EL (cell line): ENCODE results near the gene B4GALT6.

Experiments
- DNase-seq: peaks from one replicate; pipeline ENCODE4 v3.0.0-alpha.2; 2016

B4GALT6 gene

DNA sequence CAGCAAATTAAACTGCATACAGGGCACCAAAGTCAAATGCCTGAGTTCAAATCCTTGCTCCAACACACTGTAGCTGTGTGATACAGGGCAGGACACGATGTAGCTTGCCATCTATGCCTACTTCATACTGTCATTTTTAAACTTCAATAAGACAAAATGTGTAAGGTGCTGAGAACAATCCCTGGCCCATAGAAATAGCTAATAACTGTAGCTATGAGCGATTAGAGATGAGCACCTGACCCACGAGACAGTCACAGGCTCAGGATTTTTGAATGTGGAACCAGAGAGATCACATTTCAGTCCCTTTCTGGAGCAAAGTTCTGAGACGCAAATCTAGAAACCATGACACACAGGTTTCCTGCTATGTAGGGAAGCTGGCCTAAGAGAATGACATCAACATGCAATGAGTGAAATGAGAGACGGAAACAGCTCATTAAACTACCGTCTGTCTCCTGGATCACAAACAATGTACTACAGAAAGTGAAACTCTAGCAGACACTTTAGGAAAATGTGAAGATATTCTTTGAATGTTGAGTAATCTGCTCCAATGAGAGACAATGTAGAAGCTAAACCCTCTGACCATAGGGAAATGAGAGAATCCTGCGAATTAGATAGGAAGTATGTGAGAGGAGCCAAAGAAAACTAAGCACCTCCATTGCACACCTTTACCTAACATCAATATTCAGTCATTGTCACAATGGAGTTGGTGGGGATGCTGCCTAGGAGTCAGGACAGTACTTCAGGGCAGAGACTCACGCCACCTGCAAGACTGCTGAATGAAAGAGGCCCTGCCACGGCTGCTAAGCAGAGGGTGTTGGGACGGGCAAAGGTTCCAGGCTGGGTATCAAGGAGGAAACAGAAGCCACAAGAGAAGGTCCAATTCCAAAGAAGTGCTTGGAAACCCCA, 25.5 kb downstream of the B4GALT6 start:
- no peak for DNase-seq

DNA sequence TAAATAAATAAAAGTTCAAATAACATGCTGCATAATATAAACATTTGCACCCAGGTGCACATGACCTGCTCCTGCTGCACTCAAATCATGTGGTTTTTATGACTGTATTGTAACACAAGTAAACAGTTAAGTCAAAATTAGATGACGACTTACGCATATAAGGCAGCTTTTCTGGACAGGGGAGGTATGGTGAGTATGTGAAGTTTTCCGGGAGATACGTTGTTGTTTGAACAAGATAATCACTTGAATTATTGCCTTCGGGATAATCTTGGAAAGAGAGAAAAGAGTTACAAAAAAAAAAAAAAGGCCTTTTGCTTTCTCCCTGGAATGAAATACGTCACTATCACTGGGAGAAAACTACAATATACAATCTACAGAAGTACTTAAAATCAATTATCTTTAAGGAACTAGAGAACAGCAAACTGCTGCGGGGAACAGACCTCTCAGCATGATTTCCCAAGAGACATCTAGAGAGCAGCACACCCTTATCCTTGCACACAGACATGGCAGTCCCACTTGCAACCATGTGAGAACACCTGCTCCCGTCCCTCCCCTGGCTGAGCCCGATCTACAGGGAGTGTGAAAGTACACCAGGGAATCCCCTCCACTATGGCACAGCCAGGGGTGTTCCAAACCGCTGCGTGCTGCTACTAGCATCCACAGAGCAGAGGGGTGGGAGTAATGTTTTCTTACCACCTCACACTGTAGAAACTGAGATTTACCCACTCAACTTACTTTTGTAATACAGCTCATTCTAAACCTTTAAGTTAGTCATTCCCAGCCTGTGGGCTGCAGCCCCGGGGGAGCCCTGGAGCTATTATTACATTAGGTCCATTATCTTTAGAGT, 26.3 kb downstream of the B4GALT6 start:
- DNase-seq, result no peak

DNA sequence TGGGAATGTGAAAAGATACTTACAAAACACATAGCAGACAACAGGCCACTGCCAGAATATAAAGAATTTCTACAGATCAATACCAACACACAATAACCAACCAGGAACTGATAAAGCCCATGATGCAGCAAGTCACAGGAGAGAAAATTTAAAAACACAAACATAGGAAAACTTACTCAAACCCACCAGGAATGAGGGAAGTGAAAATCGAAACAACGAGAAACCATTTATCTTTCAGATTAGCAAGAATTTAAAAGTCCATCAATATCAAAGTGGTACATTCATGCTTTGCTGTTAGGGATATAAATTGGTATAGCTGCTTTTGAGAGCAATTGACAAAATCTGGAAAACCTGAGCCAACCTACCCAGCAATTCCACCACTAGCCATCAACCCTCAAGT, 27.6 kb downstream of the B4GALT6 start:
- no peak for DNase-seq

DNA sequence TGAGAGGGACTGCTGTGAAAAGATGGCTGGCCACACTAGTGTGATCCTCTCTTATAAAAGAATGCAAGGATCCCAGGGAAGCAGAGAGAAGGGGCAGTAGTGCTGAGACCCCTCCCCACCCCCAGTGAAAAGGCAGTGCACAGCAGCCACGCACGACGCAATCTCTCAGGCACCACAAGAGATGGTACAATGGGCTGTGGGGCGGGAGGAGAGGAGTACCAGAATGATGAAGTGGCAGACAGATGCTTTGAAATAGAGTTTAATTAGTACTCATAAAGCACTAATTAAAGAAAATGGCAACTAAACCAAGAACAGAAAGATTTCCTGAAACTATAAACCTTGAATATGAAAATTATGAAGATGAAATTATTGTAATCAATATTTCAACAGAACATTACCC, 29.0 kb downstream of the B4GALT6 start:
- DNase-seq, result no peak

DNA sequence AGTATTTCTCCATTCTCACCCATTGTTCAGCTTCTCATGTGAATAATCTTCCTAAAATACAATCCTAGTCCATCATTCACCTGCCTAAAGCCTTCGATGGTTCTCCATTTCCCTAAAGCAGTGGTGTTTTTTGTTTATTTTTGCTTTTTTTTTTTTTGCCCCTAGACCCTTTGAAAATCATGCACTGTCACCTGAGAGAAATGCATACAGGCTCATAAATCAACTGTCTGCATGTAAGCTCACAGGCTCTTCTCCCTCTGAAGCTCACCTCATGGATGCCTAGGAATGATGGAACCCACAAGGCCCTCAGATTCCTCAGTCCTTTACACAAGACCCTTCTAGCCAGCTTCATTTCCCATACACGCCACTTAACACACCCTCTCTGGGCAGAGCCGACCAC, 31.5 kb downstream of the B4GALT6 start:
- no peak for DNase-seq

DNA sequence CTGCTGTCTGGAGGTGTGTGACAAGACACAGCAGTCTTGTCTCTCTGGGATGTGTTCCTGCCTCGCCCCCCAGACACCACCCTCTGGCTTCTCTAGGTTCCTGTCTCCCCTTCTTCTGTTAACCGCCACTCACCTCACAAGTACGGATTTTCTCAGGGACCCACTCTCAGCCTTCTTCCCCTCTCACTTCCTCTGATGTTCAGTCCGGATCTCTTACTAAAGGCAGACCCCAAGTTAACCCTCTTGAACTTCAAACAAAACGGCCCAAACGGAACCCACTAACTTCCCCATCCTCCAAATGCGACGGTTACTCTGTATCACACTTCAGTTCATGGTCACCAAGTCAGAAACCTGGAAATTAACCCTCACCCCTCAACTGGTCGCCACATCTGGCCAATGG, 32.0 kb downstream of the B4GALT6 start:
- no peak for DNase-seq

DNA sequence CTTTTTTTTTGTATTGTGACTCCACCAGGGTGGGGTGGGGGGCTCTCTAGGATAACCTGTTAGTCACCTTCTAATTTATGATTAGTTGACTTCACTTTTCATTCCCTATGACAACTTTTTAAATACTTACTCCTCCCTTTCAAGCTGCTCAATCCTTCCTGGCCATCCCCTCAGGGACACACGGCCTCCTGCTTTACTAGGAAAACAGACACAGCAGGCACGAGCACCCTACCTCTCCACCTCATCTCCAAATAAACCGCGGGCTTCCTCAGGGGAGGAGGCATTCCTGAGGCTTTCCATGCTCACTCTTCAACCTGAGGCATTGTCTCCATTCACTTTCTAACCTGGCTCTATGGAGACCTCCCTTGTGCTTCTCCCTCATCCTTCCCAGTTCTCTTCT, 33.0 kb downstream of the B4GALT6 start:
- no peak for DNase-seq

DNA sequence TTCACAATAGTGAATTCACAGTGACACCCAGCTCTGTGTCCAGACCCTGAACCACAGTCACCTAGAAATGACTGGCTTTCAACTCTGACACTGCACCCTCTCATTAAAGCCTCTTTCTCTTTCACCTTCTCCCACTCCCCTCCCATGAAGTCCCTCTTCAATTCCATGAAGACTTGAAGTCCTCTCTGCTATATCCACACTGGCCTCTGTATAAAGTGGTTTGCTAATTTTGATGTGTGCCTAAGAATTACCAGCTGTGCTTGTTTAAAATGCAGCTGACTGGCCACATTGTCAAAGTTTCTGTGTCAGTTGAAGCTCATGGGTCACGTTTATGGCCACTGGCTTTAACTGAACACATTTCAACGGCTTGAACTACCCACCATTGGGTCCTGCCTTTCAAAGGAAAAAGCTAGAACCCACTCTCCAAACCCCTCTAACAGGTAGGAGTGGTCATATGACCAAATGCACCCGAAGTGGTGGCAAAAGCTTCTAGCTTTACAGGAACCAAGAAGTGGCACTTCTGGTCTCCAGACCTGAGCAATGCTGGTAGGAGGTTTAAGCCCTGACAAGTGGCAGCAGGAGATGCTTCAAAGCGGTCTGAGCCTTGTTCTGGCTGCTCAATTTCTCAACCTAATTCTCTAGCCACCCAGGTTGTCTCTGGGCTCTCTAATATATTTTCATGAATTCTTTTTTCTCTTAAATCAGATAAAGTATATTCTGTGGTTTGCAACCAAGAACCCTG, 34.2 kb downstream of the B4GALT6 start:
- no peak for DNase-seq

DNA sequence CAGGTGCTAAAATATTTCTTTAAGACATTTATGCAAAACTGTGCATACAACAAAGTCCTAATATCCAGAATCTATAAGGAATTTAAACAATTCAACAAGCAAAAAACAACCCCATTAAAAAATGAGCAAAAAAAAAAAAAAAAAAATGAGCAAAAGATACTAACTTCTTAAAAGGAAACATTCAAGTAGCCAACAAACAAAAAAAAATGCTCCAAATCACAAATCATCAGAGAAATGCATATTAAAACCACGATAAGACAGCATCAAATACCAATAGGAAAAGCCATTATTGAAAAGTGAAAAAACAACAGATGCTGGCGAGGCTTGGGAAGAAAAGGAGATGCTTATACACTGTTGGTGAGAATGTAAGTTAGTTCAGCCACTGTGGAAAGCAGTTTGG, 34.9 kb downstream of the B4GALT6 start:
- DNase-seq, result no peak

DNA sequence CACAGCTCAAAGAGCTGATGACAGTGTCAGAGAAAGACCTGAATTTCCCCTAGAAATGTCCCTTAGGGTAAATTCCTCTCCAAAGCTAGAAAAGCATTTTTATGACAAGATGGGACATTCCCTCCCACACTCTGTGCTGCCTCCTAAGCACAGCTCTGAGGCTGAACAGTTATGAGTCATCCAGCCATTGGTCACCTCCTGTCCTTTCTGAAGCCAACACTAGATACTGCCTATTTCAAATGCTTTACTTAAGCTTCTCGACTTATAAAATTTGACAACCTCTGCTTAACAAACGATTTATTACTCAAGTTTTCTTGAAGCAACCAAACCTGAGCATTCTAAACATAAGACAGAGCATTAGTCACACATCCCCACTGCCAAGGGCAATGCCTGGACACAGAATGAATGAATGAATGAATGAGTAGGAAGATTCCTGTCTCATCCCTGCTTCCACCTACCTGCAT, 35.4 kb downstream of the B4GALT6 start:
- DNase-seq, result no peak

DNA sequence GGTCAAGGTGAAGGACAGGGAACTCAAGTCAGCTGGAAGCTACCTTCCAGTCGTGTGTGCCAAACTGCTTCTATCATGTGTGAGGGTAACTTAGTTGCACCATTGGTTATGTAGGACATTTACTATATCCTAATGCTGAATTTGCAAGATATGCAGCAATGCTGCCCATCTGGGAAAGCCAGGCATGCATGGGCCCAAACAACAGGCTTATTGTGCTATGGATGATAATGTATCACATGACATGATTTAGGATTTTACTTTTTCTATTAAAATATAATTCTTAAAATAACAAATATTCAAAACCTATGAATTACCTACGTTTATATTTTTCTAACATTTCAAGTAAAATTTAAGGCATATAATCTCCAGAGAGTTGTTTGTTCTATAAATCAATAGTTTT, 35.9 kb downstream of the B4GALT6 start:
- DNase-seq, result no peak

DNA sequence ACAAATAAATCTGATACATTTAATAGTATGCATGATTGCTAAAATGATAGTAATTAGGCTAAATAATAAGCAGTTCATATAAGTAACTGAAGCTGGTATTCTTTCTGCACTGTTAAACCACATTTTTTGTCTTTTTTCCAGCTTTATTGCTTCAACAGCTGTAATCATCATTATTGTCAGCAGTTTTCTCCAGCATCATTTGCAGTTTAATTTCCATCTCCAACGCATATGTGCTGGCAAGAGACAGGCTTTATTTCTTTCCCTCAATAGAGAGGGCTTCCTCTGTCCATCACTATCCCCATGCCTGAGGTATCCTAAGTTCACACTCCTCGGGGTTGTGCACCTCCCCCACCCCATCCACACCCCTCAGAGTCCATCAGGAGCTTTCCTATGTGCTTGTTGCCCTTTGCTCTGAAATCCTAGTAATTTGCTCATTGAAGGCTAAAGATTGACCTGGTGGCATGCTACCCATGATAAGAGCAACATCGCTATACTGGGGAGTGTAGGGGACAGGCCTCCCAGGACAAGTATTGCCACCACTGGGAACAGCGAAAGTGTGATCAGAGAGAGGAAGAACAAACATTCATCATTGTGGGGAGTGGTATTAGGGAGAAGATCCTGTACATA, 37.1 kb downstream of the B4GALT6 start:
- DNase-seq, result no peak

DNA sequence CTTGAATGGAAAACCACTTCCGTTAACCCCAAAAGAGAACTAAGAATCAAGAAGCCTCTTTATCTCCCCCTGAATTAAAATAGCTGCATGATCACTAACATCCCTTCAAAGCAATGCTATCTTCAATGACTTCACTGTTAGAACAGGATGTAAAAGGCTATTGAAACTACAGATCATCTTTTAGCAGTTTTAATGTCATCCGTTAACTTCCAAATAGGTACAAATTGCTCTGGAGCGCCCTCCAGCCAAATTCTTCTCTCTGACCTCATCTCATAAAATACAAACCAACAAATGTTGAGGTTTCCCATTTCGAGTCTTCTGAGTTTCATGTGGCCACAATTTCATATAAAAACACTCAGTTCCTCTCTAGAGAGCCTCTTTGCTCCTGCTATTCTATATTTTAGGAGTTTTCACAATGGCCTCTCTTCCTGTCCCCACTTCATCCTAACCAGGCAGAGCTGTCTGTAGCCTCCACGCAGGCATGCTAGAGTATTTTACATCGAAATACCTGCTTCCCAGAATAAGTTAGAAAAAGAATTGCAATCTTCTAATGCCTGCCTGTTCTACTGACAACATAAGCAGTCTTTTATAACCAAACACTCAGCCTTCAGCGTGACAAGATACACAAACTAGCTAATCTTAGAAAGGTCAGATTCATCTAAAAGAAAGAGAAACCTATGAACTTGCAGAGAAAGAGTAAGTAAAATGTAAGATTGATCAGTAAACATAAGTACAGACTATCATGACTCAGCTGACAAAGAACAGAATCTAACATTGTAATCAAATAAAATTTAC, 37.9 kb downstream of the B4GALT6 start:
- DNase-seq, result no peak

DNA sequence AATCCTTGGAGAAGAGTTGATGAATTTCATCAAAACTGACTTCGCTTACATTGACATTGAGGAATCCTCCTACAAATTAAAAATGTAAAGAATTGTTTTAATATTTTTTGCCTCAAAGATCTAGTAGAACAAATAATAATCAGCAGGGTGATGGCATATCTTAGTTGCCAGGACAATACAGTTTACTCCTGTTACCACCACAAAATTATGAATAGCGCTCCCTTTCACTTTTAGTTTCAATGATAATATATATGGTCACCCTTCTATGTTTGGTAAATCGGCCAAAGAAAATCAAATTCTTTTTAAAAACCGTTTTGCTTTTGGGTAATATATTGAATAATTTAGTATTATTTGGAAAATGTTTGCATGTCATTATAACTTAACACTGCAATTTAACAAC, 39.0 kb downstream of the B4GALT6 start:
- no peak for DNase-seq

DNA sequence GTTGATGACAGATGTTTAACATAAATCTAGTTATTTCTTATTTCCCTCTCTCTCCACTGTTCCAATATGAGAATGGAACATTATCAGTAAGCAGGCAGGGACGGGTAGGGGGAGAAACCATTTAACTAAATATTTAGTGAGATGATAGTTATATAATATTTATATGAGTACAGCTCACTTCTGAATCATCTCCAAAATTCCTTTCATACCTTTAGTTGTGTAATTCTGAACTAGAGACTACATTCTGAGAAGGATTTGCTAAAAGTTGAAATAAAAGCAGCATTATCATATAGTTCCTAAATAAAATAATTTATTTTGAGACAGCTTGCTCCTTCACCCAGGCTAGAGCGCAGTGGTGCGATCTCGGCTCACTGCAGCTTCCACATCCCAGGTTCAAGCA, 41.4 kb downstream of the B4GALT6 start:
- no peak for DNase-seq

DNA sequence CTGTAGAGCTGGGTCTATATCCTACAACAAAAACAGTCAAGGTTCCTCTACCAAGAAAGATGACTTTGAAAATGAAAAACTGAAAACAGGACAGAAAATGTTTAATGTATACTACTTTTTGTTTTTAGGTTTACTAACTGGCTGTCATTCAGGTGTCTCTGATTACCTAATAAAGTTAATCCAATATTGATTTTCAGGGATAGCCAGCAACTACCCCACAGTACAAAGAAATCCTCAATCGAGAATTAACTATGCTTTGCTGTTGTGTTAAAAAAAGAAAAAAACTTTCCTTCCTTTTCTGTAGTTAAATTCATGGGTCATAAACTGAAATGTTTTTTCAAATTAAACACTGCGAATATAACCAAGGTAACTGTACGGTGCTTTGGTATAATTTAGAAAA, 46.9 kb downstream of the B4GALT6 start:
- no peak for DNase-seq

DNA sequence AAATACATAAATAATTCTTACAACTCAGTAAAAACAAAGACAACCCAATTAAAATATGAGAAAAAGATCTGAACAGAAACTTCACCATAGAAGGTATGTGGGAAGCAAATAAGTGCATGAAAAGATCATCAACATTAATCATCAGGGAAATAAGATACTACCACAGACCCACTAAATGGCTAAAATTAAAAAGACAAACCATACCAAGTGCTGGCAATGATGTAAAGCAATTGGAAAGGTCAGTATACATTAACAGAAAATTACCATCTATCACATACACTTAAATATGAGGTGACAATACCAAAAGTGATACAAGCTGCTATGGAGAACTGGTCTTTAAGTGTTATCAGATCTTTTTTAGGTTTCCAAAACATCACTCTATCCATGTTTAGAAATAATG, 48.0 kb downstream of the B4GALT6 start:
- no peak for DNase-seq

DNA sequence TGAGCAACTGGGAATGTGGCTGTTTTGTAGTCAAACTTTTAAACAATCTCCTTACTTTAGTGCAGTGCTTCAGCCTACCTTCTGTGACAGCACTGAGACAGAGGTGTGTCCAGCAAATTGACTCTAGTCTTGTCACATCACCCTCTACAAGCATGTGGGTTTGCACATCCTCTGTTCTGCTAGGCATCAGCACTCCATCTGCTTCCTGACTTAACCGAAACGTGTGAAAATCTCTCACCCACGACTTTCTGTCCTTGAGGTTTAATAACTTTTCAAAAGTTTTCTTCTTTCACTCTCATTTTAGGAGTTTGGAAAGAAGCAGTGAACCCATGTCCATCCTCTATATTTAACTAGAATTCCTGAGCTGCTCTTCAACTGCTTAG, 50.1 kb downstream of the B4GALT6 start:
- no peak for DNase-seq

DNA sequence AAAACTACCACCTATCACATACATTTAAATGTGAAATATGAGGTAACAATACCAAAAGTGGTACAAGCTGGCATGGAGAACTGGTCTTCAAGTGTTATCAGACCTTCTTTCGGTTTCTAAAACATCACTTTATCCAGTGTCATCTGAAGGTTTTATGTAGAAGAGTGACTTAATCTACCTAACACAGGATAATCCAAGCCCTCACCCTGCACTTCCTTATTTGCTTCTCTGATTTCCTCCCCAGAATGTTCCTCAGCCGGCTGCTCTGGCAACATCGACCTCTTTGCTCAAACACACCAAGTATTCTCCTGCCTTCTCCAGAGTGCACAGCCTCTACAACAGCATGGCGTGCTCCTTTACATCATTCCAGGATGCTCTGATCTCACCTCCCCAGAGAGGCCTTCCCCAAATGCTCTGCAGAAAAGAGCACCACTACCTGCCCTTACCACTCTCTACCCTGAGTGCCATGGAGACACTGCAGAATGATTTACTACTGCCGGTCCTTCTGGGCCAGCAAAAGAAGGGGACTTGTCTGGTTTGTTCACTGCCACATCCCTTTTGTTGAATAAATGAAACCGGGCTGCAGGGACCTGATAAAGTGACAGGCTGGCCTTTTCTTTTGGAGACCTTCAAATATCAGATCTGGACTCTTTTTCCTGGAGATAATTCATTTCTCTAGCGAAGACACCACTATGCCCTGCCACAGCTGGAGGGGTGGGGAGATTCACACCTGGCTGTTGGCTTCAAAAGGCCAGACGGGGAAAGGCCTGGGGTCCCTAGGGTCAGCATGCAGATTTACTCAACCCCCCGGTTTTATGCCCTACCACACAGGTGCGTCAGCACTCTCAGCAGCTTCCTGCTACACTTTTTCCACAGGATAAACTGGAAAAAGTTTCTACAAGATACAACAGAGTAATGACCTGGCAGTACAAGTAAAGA, 50.7 kb downstream of the B4GALT6 start:
- DNase-seq, result no peak

DNA sequence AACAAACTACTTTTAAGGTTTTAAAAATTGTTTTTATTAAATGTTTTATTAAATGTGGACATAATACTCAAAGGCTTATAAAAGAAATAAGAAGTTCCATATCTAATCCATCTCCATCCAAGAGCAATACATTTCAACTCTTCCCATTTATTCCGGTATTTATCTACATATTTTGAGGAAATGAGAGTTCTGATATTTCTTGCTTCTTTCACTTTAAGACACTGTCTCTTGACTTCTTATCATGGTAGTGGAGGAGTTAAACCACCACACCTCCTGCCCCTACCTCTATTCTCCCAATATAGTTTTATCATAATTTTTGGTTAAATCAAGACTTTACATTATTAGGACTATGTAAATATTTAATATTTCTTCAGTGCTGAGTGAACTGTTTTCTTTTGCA, 52.0 kb downstream of the B4GALT6 start:
- DNase-seq, result no peak

DNA sequence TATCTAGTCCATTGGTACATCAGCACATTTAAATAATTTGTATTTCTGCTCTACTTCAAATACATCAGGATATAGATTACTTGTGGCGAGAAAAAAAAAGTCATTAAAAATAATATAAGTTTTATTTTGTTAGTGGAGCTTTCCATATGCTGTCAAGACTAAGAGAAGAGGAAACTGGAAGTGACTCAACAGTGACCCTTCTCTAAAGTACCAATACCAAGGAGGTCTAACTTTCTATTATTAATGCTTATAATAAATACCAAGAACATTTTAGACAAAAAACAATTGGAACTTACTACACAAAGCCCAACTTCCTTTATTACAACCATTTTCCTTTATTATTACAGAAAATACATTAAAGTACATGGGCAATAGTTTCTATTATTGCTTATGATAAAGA, 52.9 kb downstream of the B4GALT6 start:
- no peak for DNase-seq
